Tibial nerve (tissue), 4 donors: Measurements from ENCODE around the gene CCNH. TPM values are rescaled to one million over a fixed set of nuclear protein-coding genes. Genes with fewer than 3 reads are reported as not detected.

Experiments
- DNase-seq, 2 donors: peaks; one replicate each; pipeline ENCODE4 v3.0.0-alpha.2; 2019; ENCODE audit warnings: low spot score in 2 of 2
- H3K27ac ChIP-seq, 4 donors: fragments of 200-600 bp; sonication (generic) in 3 of 4; one replicate each; pipeline ENCODE4 v1.5.1; 2017 to 2019; ENCODE audit warnings: mild to moderate bottlenecking in 1 of 4
- H3K27me3 ChIP-seq, 2 donors: fragments of 200-600 bp; sonication (generic) in 1 of 2; one replicate each; pipeline versions ENCODE4 v1.5.1 to v1.6.0; 2017 to 2019
- H3K36me3 ChIP-seq, 3 donors: fragments of 200-600 bp; sonication (generic); one replicate each; pipeline ENCODE4 v1.5.1; 2018 to 2019
- H3K4me1 ChIP-seq, 4 donors: fragments of 200-600 bp; sonication (generic) in 3 of 4; one replicate each; pipeline ENCODE4 v1.5.1; 2017 to 2019
- H3K4me3 ChIP-seq, 4 donors: fragments of 200-600 bp; sonication (generic) in 3 of 4; one replicate each; pipeline ENCODE4 v1.5.1; 2017 to 2019; ENCODE audit warnings: mild to moderate bottlenecking in 1 of 4, moderate library complexity in 1 of 4
- H3K9me3 ChIP-seq, 4 donors: fragments of 200-600 bp; sonication (generic) in 3 of 4; one replicate each; pipeline ENCODE4 v1.5.1; 2017 to 2019
- CTCF ChIP-seq, 5 experiments: fragments of 200-600 bp in 3 of 5; fragments of 450-650 bp in 2 of 5; sonication (generic) in 3 of 5; IDR thresholded peaks; one replicate each; pipeline ENCODE4 v1.5.1; 2016 to 2019; ENCODE audit warnings: antibody characterized with exemption in 5 of 5, mild to moderate bottlenecking in 3 of 5, moderate library complexity in 2 of 5
- EP300 ChIP-seq, 2 donors: sonication (generic); formaldehyde crosslinking; IDR thresholded peaks; one replicate each; pipeline ENCODE4 v1.6.1; 2017; ENCODE audit warnings: antibody characterized with exemption in 2 of 2, mild to moderate bottlenecking in 1 of 2
- POLR2A ChIP-seq, 2 donors: fragments of 450-650 bp; IDR thresholded peaks; one replicate each; pipeline ENCODE4 v1.6.1; 2017; ENCODE audit warnings: antibody characterized with exemption in 2 of 2, mild to moderate bottlenecking in 2 of 2, moderate library complexity in 2 of 2
- WGBS, 2 donors: methylation state at CpG; one replicate each; pipeline ENCODE4 v1.1.5; 2018; 5-methylcytosine and 5-hydroxymethylcytosine counted together
- total RNA-seq, 4 donors: library from RNA; depleted of rRNA; stranded (reverse); fragments of >200 nt; gene quantifications; one replicate each; pipeline ENCODE4 v1.1.0, GENCODE V29; 2016

Gene CCNH
- 100 to 1,000 TPM; 116 to 183 (median 158) TPM for total RNA-seq

- H3K9me3 ChIP-seq: no peaks in the 10 kb centered on the region
- H3K27ac ChIP-seq: peak within 1 kb of the TSS; percentile 97 to 100 (median 98)
- peaks cover 0 to 46% (median 10%) of the 10 kb centered on the region in 4 donors for H3K4me1 ChIP-seq
- no peaks in the 10 kb centered on the region for H3K27me3 ChIP-seq
- H3K36me3 ChIP-seq: peaks cover 0 to 17% (median 0%) of the 10 kb centered on the region in 3 donors
- TF ChIP-seq POLR2A (IDR thresholded peaks at IDR 0.05): peak; percentile 97 to 98
- peak; percentile 99 to 100 for TF ChIP-seq EP300 (IDR thresholded peaks at IDR 0.05)
- TF ChIP-seq CTCF (IDR thresholded peaks at IDR 0.05): peak in 1 of 5 experiments; percentile 28
- WGBS, 2 donors: 0 to 1% methylated on average over 44 to 45 of the region's 46 CpGs
- H3K4me3 ChIP-seq: peak within 1 kb of the TSS; percentile 66 to 96 (median 88)
- peak; percentile 97 for DNase-seq
Observed at GRCh38 chr5:87412630-87413342, at the start of gene CCNH. Gene CCNH, minus strand, starts transcription at chr5:87412930. Its CDS starts 136 bp downstream, at chr5:87412794.

- H3K27me3 ChIP-seq: no peaks in the 10 kb centered on the region
- DNase-seq: no peak
- TF ChIP-seq POLR2A (IDR thresholded peaks at IDR 0.05): no peak
- TF ChIP-seq CTCF (IDR thresholded peaks at IDR 0.05): no peak
- TF ChIP-seq EP300 (IDR thresholded peaks at IDR 0.05): no peak
- H3K4me1 ChIP-seq: no peaks in the 10 kb centered on the region
- peaks cover 0 to 12% (median 0%) of the 10 kb centered on the region in 4 donors for H3K9me3 ChIP-seq
- H3K36me3 ChIP-seq: no peaks in the 10 kb centered on the region
- no peak overlapping the region for H3K4me3 ChIP-seq
- no peak overlapping the region for H3K27ac ChIP-seq
Observed at GRCh38 chr5:87457706-87458105, 45.0 kb upstream of the CCNH start.

GRCh38 chr5:87453801-87454200 is 41.1 kb upstream of the CCNH start:
- Histone ChIP-seq H3K4me1 (no peaks in the 10 kb centered on the region), H3K27me3 (no peaks in the 10 kb centered on the region), H3K27ac (no peak overlapping the region), H3K36me3 (no peaks in the 10 kb centered on the region), H3K4me3 (no peak overlapping the region), H3K9me3 (no peaks in the 10 kb centered on the region)
- no peak for DNase-seq
- no peak for TF ChIP-seq POLR2A (IDR thresholded peaks at IDR 0.05)
- TF ChIP-seq EP300 (IDR thresholded peaks at IDR 0.05): no peak
- no peak for TF ChIP-seq CTCF (IDR thresholded peaks at IDR 0.05)
- 88 to 96% methylated on average over 1 of the region's 1 CpG for WGBS, 2 donors

GRCh38 chr5:87452837-87453236 is 40.1 kb upstream of the CCNH start:
- TF ChIP-seq EP300 (IDR thresholded peaks at IDR 0.05): no peak
- TF ChIP-seq CTCF (IDR thresholded peaks at IDR 0.05): no peak
- TF ChIP-seq POLR2A (IDR thresholded peaks at IDR 0.05): no peak
- no peaks in the 10 kb centered on the region for H3K9me3 ChIP-seq
- H3K36me3 ChIP-seq: no peaks in the 10 kb centered on the region
- H3K27ac ChIP-seq: no peak overlapping the region
- H3K27me3 ChIP-seq: no peaks in the 10 kb centered on the region
- no peak for DNase-seq
- no peak overlapping the region for H3K4me3 ChIP-seq
- no peaks in the 10 kb centered on the region for H3K4me1 ChIP-seq

GRCh38 chr5:87442419-87442818 is 29.7 kb upstream of the CCNH start:
- no peak overlapping the region for H3K27ac ChIP-seq
- H3K27me3 ChIP-seq: no peaks in the 10 kb centered on the region
- no peaks in the 10 kb centered on the region for H3K36me3 ChIP-seq
- TF ChIP-seq EP300 (IDR thresholded peaks at IDR 0.05) (no peak), CTCF (IDR thresholded peaks at IDR 0.05) (no peak), POLR2A (IDR thresholded peaks at IDR 0.05) (no peak)
- 38 to 46% methylated on average over 1 of the region's 1 CpG for WGBS, 2 donors
- H3K4me1 ChIP-seq: no peaks in the 10 kb centered on the region
- no peak overlapping the region for H3K4me3 ChIP-seq
- peaks cover 0 to 7% (median 2%) of the 10 kb centered on the region in 4 donors for H3K9me3 ChIP-seq
- no peak for DNase-seq
